ENCODE measurements around the gene ASTN2. TPM values are rescaled to one million over a fixed set of nuclear protein-coding genes. Genes with fewer than 3 reads are reported as not detected.
"Not testable (repeated sequence)": the region's sequence is repeated elsewhere in the genome, so short reads cannot be mapped to it uniquely, and the experiment has no call there.

Gene ASTN2
- total RNA-seq, 4 donors from 2014 or later, result 0.97 to 4.7 (median 3.0) TPM

GRCh38 chr9:116891424-116891823 lies 523.4 kb downstream of the ASTN2 start:
- H3K4me3 ChIP-seq (ENCODE audit: low read depth, poor library complexity, severe bottlenecking), result no peak overlapping the region
- 67 to 69% methylated on average over 3 of the region's 3 CpGs for WGBS, 2 donors
- intact Hi-C loops (cut with DNase I; ENCODE audit: low total_unique reads), result no loop called here
- no peak for TF ChIP-seq POLR2A (IDR thresholded peaks at IDR 0.05)
- TF ChIP-seq, protein P1, sequence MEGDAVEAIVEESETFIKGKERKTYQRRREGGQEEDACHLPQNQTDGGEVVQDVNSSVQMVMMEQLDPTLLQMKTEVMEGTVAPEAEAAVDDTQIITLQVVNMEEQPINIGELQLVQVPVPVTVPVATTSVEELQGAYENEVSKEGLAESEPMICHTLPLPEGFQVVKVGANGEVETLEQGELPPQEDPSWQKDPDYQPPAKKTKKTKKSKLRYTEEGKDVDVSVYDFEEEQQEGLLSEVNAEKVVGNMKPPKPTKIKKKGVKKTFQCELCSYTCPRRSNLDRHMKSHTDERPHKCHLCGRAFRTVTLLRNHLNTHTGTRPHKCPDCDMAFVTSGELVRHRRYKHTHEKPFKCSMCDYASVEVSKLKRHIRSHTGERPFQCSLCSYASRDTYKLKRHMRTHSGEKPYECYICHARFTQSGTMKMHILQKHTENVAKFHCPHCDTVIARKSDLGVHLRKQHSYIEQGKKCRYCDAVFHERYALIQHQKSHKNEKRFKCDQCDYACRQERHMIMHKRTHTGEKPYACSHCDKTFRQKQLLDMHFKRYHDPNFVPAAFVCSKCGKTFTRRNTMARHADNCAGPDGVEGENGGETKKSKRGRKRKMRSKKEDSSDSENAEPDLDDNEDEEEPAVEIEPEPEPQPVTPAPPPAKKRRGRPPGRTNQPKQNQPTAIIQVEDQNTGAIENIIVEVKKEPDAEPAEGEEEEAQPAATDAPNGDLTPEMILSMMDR (IDR thresholded peaks at IDR 0.05), result no peak
- no peak for DNase-seq (ENCODE audit: low spot score in 2 of 2)

DNA sequence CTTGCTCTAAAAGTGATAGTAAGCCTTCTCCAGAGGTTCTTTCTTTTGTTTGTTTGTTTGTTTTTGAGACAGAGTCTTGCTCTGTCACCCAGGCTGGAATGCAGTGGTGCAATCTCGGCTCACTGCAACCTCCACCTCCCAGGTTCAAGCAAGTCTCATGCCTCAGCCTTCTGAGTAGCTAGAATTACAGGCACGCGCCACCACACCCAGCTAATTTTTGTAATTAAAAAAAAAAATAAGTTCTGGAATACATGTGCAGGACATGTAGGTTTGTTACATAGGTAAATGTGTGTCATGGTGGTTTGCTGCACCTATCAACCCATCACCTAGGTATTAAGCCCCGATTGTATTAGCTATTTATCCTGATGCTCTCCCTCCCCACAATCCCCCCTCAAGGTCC lies 526.4 kb downstream of the ASTN2 start:
- intact Hi-C loops (cut with DNase I; ENCODE audit: low total_unique reads); H3K4me3 ChIP-seq (ENCODE audit: low read depth, poor library complexity, severe bottlenecking); DNase-seq (ENCODE audit: low spot score in 2 of 2): not testable (repeated sequence)
- 86 to 91% methylated on average over 4 of the region's 4 CpGs for WGBS, 2 donors

GRCh38 chr9:116888066-116888465 lies 526.8 kb downstream of the ASTN2 start:
- DNase-seq (ENCODE audit: low spot score in 2 of 2), result no peak
- intact Hi-C loops (cut with DNase I; ENCODE audit: low total_unique reads), result no loop called here
- H3K4me3 ChIP-seq (ENCODE audit: low read depth, poor library complexity, severe bottlenecking), result no peak overlapping the region
- WGBS, 2 donors, result 97 to 100% methylated on average over 1 of the region's 1 CpG
- no peak for TF ChIP-seq POLR2A (IDR thresholded peaks at IDR 0.05)
- TF ChIP-seq, protein P1 (IDR thresholded peaks at IDR 0.05), result no peak

- TF ChIP-seq, protein P1 (IDR thresholded peaks at IDR 0.05), result no peak
- TF ChIP-seq POLR2A (IDR thresholded peaks at IDR 0.05), result no peak
- DNase-seq (ENCODE audit: low spot score in 2 of 2), result no peak
- H3K4me3 ChIP-seq (ENCODE audit: low read depth, poor library complexity, severe bottlenecking), result no peak overlapping the region
- intact Hi-C loops (cut with DNase I; ENCODE audit: low total_unique reads), result no loop called here
- WGBS, 2 donors, result 100% methylated on average over 1 of the region's 1 CpG
These were observed 531.2 kb downstream of the ASTN2 start for GRCh38 chr9:116883676-116884075.

GRCh38 chr9:116877072-116877471 lies 537.8 kb downstream of the ASTN2 start:
- no peak overlapping the region for H3K4me3 ChIP-seq (ENCODE audit: low read depth, poor library complexity, severe bottlenecking)
- intact Hi-C loops (cut with DNase I; ENCODE audit: low total_unique reads), result no loop called here
- DNase-seq (ENCODE audit: low spot score in 2 of 2), result no peak
- no peak for TF ChIP-seq POLR2A (IDR thresholded peaks at IDR 0.05)
- TF ChIP-seq, protein P1 (IDR thresholded peaks at IDR 0.05), result no peak
- WGBS, 2 donors, result 93 to 98% methylated on average over 3 of the region's 3 CpGs

- DNase-seq (ENCODE audit: low spot score in 2 of 2), result no peak
- no peak overlapping the region for H3K4me3 ChIP-seq (ENCODE audit: low read depth, poor library complexity, severe bottlenecking)
- WGBS, 2 donors, result 0 to 50% methylated on average over 1 of the region's 1 CpG
- intact Hi-C loops (cut with DNase I; ENCODE audit: low total_unique reads), result no loop called here
- no peak for TF ChIP-seq POLR2A (IDR thresholded peaks at IDR 0.05)
- TF ChIP-seq, protein P1 (IDR thresholded peaks at IDR 0.05), result no peak
These were observed 539.3 kb downstream of the ASTN2 start for GRCh38 chr9:116875576-116875975.

All from lower leg skin (tissue), 4 donors.